Body of pancreas (tissue), 4 donors: Measurements from ENCODE around the gene CCDC149. TPM values are rescaled to one million over a fixed set of nuclear protein-coding genes. Genes with fewer than 3 reads are reported as not detected.

ENCODE experiments used
- ATAC-seq: fragments of 150-250 bp; one replicate; pipeline ENCODE4 v1.9.1; 2016
- DNase-seq, 4 donors: peaks; one replicate each; pipeline ENCODE4 v3.0.0-alpha.2; 2019
- H3K27ac ChIP-seq, 4 donors: fragments of 200-600 bp; sonication (generic); 1 replicate in 3 of 4; 2 replicates in 1 of 4; pipeline versions ENCODE4 v1.5.1 to v1.6.1; 2016 to 2019; ENCODE audit warnings: mild to moderate bottlenecking in 1 of 4, mixed read lengths in 1 of 4, moderate library complexity in 1 of 4
- H3K27me3 ChIP-seq, 2 donors: fragments of 200-600 bp; sonication (generic); one replicate each; pipeline ENCODE4 v1.6.0; 2016; ENCODE audit warnings: mild to moderate bottlenecking in 1 of 2
- H3K36me3 ChIP-seq, 2 donors: fragments of 200-600 bp; sonication (generic); replicated peaks in 1 of 2; 2 replicates each; pipeline ENCODE4 v1.5.1; 2016; ENCODE audit warnings: low read depth in 2 of 2; ENCODE audit not compliant: insufficient read depth in 1 of 2
- H3K4me1 ChIP-seq: fragments of 200-600 bp; sonication (generic); one replicate; pipeline ENCODE4 v1.6.0; 2016
- H3K4me3 ChIP-seq, 2 donors: fragments of 200-600 bp; sonication (generic); 1 replicate in 1 of 2; 2 replicates in 1 of 2; pipeline ENCODE4 v1.5.1; 2016 to 2019
- H3K9me3 ChIP-seq, 3 donors: fragments of 200-600 bp; sonication (generic); 1 replicate in 2 of 3; 2 replicates in 1 of 3; pipeline ENCODE4 v1.5.1; 2016
- POLR2A ChIP-seq, 3 donors: fragments of 450-650 bp; IDR thresholded peaks; one replicate each; pipeline ENCODE4 v1.6.1; 2016; ENCODE audit warnings: antibody characterized with exemption in 3 of 3, mild to moderate bottlenecking in 2 of 3
- WGBS, 2 donors: methylation state at CpG; one replicate each; pipeline ENCODE4 v1.1.5; 2017; 5-methylcytosine and 5-hydroxymethylcytosine counted together
- intact Hi-C: fragments of 100-400 bp; cut with DNase I; formaldehyde crosslinking; loops from one replicate; pipeline ENCODE4 v1.15.1; 2023
- total RNA-seq, 2 donors: library from RNA; depleted of rRNA; stranded (reverse); fragments of >200 nt; gene quantifications; one replicate each; pipeline ENCODE4 v1.1.0, GENCODE V29; 2016
- TF ChIP-seq, protein P1 (sequence below), 7 experiments: fragments of 450-650 bp in 4 of 7; fragments of 200-600 bp in 3 of 7; sonication (generic) in 3 of 7; IDR thresholded peaks; one replicate each; pipeline ENCODE4 v1.5.1; 2016 to 2019; ENCODE audit warnings: antibody characterized with exemption in 7 of 7

The CCDC149 gene
- total RNA-seq, 2 donors from 2014 or later = 9.6 to 15.0 TPM

DNA sequence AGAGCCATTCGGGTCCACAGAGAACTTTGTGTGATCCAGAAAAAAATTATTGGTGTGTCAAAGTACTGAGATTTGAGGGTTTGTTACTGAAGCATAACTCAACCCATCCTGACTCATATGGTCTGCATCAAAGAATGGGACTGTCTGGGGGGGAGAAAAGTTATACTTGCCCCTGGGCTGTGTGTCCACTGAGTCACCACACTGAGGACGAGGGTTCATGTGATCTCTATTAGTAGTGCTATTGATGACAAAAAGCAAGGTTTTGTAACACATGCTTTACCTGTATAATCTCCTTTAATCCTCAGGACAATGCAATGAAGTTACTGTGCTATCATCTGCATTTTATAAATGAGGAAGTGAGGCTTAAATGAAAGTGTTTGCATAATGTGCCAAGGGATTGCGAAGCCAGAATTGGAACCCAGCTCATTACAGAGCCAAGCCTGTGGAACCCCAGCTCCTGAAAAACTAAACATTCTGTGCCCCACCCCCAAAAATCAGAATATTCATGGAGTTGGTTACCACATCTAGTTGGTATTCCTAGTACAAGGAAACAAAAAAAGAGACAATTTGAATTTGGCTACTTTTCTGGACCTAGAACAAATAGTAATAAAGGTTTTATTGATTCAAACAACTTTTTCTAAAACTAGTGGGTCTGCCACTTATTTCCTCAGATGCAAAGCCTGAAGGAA lies 31.2 kb downstream of the CCDC149 start:
- TF ChIP-seq, protein P1, sequence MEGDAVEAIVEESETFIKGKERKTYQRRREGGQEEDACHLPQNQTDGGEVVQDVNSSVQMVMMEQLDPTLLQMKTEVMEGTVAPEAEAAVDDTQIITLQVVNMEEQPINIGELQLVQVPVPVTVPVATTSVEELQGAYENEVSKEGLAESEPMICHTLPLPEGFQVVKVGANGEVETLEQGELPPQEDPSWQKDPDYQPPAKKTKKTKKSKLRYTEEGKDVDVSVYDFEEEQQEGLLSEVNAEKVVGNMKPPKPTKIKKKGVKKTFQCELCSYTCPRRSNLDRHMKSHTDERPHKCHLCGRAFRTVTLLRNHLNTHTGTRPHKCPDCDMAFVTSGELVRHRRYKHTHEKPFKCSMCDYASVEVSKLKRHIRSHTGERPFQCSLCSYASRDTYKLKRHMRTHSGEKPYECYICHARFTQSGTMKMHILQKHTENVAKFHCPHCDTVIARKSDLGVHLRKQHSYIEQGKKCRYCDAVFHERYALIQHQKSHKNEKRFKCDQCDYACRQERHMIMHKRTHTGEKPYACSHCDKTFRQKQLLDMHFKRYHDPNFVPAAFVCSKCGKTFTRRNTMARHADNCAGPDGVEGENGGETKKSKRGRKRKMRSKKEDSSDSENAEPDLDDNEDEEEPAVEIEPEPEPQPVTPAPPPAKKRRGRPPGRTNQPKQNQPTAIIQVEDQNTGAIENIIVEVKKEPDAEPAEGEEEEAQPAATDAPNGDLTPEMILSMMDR (IDR thresholded peaks at IDR 0.05) = no peak
- TF ChIP-seq POLR2A (IDR thresholded peaks at IDR 0.05) = no peak
- Histone ChIP-seq H3K36me3 (no peaks in the 10 kb centered on the region), H3K4me3 (no peak overlapping the region), H3K9me3 (no peaks in the 10 kb centered on the region), H3K27me3 (no peaks in the 10 kb centered on the region), H3K27ac (no peak overlapping the region), H3K4me1 (no peaks in the 10 kb centered on the region)
- 70 to 80% methylated on average over 3 of the region's 3 CpGs for WGBS, 2 donors
- no peak for DNase-seq
- intact Hi-C loops = no loop called here
- ATAC-seq = no peak

DNA sequence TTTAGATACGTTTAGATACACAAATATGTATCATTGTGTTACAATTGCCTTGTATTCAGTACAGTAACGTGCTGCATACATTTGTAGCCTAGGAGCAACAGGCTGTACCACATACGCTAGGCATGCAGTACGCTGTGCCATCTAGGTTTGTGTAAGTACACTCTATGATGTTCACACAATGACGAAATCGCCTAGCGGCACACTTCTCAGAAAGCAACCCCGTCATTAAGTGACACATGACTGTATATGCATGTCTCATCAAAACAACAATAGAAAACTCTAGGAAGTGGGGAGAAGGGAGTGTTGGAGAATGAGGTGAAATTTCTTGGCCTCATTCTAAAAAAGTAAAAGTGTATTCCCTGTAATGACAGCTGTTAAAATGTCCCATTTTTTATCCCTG lies 32.7 kb downstream of the CCDC149 start:
- H3K9me3 ChIP-seq = no peaks in the 10 kb centered on the region
- TF ChIP-seq, protein P1 (IDR thresholded peaks at IDR 0.05) = no peak
- no peak for TF ChIP-seq POLR2A (IDR thresholded peaks at IDR 0.05)
- DNase-seq = no peak
- ATAC-seq = no peak
- H3K36me3 ChIP-seq = peaks cover 0 to 1% of the 10 kb centered on the region in 2 donors
- WGBS, 2 donors = 89 to 94% methylated on average over 8 of the region's 8 CpGs
- H3K4me1 ChIP-seq = no peaks in the 10 kb centered on the region
- H3K27ac ChIP-seq = no peak overlapping the region
- no peaks in the 10 kb centered on the region for H3K27me3 ChIP-seq
- intact Hi-C loops = no loop called here
- no peak overlapping the region for H3K4me3 ChIP-seq

DNA sequence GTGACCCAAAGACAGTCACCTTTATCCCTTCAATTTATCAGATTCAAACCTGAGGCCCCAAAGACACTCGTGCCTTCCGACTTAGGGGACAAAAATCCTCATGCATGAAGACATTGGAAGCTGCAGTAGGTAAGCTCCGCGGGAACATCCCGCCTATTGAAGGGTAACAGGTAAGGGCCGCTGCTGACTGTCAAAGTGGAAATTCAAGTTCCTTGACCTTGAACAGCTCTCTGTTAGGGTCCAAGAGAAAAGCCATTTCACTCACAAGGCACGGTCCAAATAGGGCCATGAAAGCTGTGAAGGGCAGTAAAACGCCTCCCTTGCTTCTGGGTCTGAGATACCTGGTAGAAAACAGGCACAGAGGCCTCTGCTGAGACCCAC lies 34.2 kb downstream of the CCDC149 start:
- intact Hi-C loops = no loop called here
- TF ChIP-seq, protein P1 (IDR thresholded peaks at IDR 0.05) = no peak
- TF ChIP-seq POLR2A (IDR thresholded peaks at IDR 0.05) = no peak
- WGBS, 2 donors = 70 to 83% methylated on average over 8 of the region's 8 CpGs
- no peaks in the 10 kb centered on the region for H3K4me1 ChIP-seq
- no peak overlapping the region for H3K4me3 ChIP-seq
- ATAC-seq = no peak
- H3K27me3 ChIP-seq = no peaks in the 10 kb centered on the region
- no peak overlapping the region for H3K27ac ChIP-seq
- no peaks in the 10 kb centered on the region for H3K9me3 ChIP-seq
- DNase-seq = no peak
- H3K36me3 ChIP-seq = peaks cover 0 to 1% of the 10 kb centered on the region in 2 donors

DNA sequence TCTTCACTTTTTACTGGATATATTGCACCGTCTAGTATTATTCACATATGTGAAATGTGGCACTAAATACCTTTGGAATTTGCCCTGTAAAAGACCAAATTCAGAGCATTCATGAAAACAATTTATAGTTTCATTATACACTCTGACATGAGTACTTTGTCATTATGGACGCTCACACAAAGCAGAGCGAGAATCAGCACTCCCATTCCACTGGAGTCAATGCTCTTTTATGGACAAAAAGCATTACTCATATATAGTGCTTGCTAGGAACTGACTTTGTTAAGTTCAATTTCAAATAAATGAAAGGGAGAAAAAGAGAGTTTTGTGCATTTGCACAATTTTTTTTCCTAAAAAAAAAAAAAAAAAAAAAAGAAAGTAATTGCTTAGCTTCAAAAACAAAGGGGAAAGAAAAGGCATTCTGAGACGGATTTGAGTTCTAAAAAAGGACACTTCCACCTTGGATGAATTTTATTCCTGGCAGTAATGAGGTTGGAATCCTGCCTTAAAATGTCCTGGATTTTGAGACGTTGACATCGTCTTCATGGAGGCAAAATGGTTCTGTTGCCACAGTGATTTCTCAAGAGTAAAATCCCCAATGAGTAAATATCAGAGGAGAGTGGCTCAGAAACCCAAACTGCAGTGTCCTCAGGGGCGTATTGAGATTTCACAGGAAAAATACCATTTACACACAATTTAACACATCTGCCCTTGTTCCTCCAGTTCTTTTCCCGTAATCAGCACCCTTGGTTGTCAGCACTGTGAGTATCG lies 34.8 kb downstream of the CCDC149 start:
- Histone ChIP-seq H3K36me3 (peaks cover 0 to 7% of the 10 kb centered on the region in 2 donors), H3K4me3 (no peak overlapping the region), H3K9me3 (no peaks in the 10 kb centered on the region), H3K27me3 (no peaks in the 10 kb centered on the region), H3K4me1 (no peaks in the 10 kb centered on the region), H3K27ac (no peak overlapping the region)
- DNase-seq (no peak), ATAC-seq (no peak)
- 90% methylated on average over 9 of the region's 9 CpGs for WGBS, 2 donors
- TF ChIP-seq POLR2A (IDR thresholded peaks at IDR 0.05) = no peak
- TF ChIP-seq, protein P1 (IDR thresholded peaks at IDR 0.05) = no peak
- intact Hi-C loops = no loop called here
